GM19099 (cell line): ENCODE results near the gene RBM17.
A peak's percentile ranks its signal among the peaks of the same experiment; 100 is the strongest.

ENCODE experiments used
- POLR2A ChIP-seq: IDR thresholded peaks from 3 replicates; pipeline ENCODE4 v1.6.1; 2011; ENCODE audit warnings: low read depth; ENCODE audit not compliant: insufficient read length; ENCODE audit errors: extremely low read depth

Gene RBM17

GRCh38 chr10:6088721-6089333 lies at the start of gene RBM17:
RBM17 (plus strand) TSS chr10:6089034; CDS start chr10:6097066, 8,032 bp downstream.
- peak; percentile 88 for TF ChIP-seq POLR2A

- no peak for TF ChIP-seq POLR2A
These were observed 49.1 kb upstream of the RBM17 start for GRCh38 chr10:6039711-6040110.

DNA sequence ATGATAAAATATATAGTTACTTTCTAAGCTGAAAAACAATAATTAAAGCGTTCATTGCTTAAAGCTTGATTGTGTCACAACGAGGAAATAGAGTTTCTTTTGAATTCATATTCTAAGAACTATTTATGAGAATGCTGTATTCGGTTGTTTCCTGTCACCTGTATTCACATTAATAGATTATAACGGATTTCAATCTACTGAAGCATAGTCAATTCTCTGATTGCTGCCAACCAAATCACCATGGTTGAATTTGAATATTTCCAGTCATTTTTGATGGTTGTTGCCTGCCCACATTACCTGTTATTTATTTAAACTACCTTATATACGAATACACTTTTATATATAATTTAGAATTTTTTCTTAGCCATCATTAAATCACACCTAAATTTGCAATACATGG lies 48.6 kb upstream of the RBM17 start:
- no peak for TF ChIP-seq POLR2A

DNA sequence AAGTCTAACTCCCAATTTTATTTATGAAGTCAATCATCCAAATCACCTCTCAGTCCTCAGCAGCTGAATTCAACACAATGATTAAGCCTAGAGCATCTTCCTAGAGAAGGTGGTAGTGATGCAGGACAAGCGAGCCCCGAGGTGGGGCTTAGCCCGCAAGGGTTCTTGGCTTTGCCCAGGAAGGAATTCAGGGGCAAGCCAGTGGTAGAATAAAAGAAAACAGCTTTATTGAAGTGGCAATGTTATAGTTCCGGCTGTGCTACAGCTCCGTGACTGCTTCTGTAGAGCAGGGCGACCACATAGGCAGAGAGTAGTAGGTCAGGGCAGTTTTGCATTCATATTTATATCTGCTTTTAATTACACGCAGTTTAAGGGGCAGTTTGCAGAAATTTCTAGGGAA lies 44.8 kb upstream of the RBM17 start:
- TF ChIP-seq POLR2A = no peak

GRCh38 chr10:6044751-6045313 lies 44.0 kb upstream of the RBM17 start:
- no peak for TF ChIP-seq POLR2A

DNA sequence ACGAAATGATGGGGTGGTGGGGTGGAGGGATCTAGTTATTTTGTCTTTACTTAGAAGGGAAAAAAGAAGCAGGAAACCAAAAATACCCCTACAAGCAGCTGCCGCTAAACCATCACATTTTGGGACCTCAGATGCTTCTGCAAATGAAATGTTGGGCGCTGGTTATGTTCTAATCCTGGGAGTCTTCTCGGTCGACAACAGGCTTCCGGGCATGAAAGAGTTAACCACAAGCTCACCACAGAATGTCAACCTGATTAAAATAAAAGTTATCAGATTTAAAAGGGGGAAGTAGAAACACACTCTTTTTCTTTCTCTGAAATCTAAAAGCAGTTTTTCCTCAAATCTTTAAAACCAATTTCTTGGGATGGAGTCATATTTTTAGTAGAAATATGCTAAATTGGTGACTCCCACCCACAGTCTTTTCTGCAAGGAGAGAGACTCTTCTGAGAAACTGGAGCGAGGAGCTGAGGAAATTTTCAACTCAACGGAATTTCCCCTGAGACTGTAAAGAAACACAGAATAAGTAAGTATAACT lies 43.5 kb upstream of the RBM17 start:
- no peak for TF ChIP-seq POLR2A

DNA sequence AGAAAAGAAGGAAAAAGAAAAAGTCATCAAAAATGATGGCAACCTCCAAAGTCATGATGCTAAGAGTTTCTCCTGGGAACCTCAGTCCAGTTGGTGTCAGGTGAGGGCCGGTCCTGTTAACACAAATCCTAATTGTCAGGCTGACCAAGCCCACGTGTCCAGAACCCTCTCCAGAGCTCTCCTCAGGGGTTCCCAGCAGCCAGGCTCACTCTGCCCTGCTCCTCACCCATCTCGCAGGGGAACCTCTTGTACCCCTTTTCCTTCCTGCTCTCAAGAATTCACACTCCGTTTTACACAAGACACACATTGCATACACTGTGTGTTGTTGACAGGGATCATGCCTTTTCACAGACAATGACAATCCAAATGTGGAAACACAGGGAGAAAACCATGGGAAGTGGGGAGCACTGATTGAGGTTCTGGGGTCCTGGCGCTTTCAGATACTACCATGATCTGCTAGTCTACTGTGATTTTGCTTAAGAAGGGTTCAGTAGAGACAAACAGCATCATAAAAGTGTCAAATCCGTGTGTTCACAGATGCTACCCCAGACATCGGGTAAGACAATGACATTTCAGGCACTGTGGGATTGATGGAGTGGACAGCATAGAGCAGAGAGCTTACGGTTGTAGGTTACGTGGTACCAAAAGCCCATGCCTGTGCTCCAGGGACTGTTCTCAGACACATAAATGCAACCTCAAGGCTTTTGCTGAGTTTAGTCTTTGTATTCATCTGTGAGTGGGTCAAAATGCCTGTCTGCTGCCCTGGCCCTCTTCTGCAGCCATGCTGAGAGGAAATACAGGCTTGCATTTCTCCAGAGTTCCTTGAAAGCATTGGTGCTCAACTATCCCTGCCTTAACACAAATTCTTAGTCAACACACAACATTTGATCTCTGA lies 42.7 kb upstream of the RBM17 start:
- no peak for TF ChIP-seq POLR2A

GRCh38 chr10:6046773-6047611 lies 41.8 kb upstream of the RBM17 start:
- TF ChIP-seq POLR2A = no peak

DNA sequence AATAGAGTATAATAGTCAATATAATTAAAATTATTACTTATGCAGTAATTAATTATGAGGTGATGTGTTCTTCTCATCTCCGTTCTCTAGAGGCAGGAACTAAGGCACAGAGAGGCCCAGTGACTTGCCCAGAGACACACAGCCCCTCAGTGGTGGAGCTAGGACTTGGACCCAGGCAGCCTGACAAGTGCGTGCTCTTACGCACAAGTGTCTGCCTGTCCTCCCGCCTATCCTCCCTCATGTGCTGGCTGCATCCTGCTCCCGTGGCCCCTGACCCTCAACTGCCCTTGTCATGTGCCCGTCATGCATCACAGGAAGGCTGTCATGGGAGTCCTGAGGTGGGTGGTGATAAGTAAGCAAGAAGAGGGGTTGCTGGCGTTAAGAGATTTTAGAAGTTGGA lies 41.0 kb upstream of the RBM17 start:
- no peak for TF ChIP-seq POLR2A

DNA sequence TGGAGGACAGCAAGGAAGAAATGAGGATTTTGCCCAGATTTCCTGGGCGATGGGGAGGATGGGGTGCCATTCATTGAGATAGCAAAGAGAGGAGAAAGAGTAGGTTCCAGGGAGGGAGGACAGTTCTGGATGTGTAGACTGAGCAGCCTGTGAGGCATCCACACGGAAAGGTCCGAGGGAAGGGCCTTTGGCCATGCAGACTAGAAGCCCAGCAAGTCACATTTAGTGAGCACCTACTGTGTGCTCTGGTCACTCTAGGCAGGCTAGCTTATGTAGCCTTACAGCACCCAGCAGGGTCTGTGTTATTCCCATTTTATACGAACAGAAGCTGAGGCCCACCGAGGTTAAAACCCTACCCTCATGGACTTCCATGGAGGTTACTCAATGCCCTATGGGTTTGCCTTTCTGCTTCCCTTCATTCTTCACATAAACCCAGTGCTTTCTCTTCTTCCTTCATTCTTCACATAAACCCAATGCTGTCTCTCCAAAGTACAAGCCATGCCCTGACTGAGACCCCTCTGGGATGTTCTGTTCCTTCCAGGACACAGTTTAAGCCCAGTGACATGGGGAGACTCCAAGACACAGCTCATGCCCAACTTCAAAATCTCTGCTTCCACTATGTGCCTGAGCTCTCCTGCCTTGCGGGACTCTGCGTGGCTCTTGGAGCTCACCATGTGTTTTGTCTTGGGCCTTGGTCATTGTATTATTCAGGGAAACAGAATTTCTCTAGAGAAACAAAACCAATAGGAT lies 40.4 kb upstream of the RBM17 start:
- TF ChIP-seq POLR2A = no peak

DNA sequence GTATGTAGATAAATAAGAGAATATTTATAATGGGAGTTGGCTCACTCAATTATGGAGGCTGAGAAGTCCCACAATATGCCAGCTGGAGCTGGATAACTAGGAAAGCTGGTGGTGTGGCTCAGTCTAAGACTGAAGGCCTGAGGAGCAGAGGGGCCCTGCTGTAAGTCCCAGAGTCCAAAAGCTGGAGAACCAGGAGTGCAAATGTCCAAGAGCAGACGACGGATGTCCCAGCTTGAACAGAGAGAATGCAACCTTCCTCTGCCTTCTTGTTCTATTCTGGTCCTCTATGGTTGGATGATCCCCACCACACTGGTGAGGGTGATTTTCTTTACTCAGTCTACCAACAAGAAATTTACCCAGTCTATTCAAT lies 39.8 kb upstream of the RBM17 start:
- TF ChIP-seq POLR2A = no peak

- TF ChIP-seq POLR2A = peak; percentile 37
These were observed 37.9 kb upstream of the RBM17 start for GRCh38 chr10:6050801-6051445.
